ENCODE measurements around the gene ARL6IP1.
"Not testable (repeated sequence)": the region's sequence is repeated elsewhere in the genome, so short reads cannot be mapped to it uniquely, and the experiment has no call there.

GRCh38 chr16:18774651-18775050 lies 26.7 kb downstream of the ARL6IP1 start:
- not testable (repeated sequence) for TF ChIP-seq CTCF (IDR thresholded peaks at IDR 0.05; ENCODE audit: low read length); EZH2 (IDR thresholded peaks at IDR 0.05; ENCODE audit: borderline replicate concordance, low read length)

Data from OCI-LY1 (cell line).